Psoas muscle (tissue), 8 donors: ENCODE measurements around the gene SPDYE3. TPM values are rescaled to one million over a fixed set of nuclear protein-coding genes. Genes with fewer than 3 reads are reported as not detected.
"Not testable (repeated sequence)": the region's sequence is repeated elsewhere in the genome, so short reads cannot be mapped to it uniquely, and the experiment has no call there.

Experiments
- ATAC-seq, 4 donors: fragments of 200-7000 bp; cut with Tn5 transposase; one replicate each; pipeline ENCODE4 v1.9.1; 2020; ENCODE audit warnings: moderate library complexity in 3 of 4, mild to moderate bottlenecking in 2 of 4
- DNase-seq, 2 donors: peaks; one replicate each; pipeline ENCODE4 v3.0.0-alpha.2; 2020
- H3K27ac ChIP-seq: fragments of 200-600 bp; one replicate; pipeline ENCODE4 v1.8.0; 2022
- H3K27me3 ChIP-seq, 3 donors: fragments of 200-600 bp in 1 of 3; one replicate each; pipeline versions ENCODE4 v1.6.1 to v1.8.0; 2013 to 2022; ENCODE audit warnings: low read length in 2 of 3, mild to moderate bottlenecking in 2 of 3, moderate library complexity in 1 of 3; ENCODE audit not compliant: insufficient read depth in 3 of 3
- H3K36me3 ChIP-seq, 2 donors: fragments of 200-600 bp in 1 of 2; one replicate each; pipeline versions ENCODE4 v1.6.1 to v1.8.0; 2013 to 2022; ENCODE audit warnings: low read depth in 1 of 2, mild to moderate bottlenecking in 1 of 2, moderate library complexity in 1 of 2; ENCODE audit not compliant: insufficient read depth in 1 of 2
- H3K4me1 ChIP-seq: fragments of 200-600 bp; one replicate; pipeline ENCODE4 v1.8.0; 2022
- H3K4me3 ChIP-seq: fragments of 200-600 bp; one replicate; pipeline ENCODE4 v1.8.0; 2022; ENCODE audit warnings: mild to moderate bottlenecking
- H3K9me3 ChIP-seq: fragments of 200-600 bp; one replicate; pipeline ENCODE4 v1.8.0; 2022
- WGBS, 3 donors: extraction: QIAGEN DNeasy Blood & Tissue Kit; methylation state at CpG; one replicate each; pipeline versions ENCODE4 v1.1.6 to v1.1.7; 2013; 5-methylcytosine and 5-hydroxymethylcytosine counted together
- intact Hi-C, 2 donors: fragments of 100-400 bp; cut with DNase I; formaldehyde crosslinking; loops; one replicate each; pipeline versions ENCODE4 v1.11.0 to v1.14.2; 2022
- polyA plus RNA-seq, 3 donors: library from polyadenylated mRNA; stranded (reverse); fragments of 200-250 nt; gene quantifications; one replicate each; pipeline ENCODE4 v1.2.3, GENCODE V29; 2013
- total RNA-seq, 4 donors: library from RNA; stranded (reverse); fragmentation: NEBNext Ultra II Directional in 2 of 4; extraction: Animal tissue kit (Norgen Biotek cat#: 25700) in 2 of 4; gene quantifications; one replicate each; pipeline versions ENCODE4 v1.2.1 to v1.2.4, GENCODE V29; 2021 to 2023
- TF ChIP-seq, protein P1 (sequence below): fragments of 200-600 bp; IDR thresholded peaks from one replicate; pipeline ENCODE4 v1.8.0; 2022; ENCODE audit warnings: antibody characterized with exemption
- donor health status: healthy with polysubstance abuse.
- donor health status: DM: no; HTN: no; CAD: no; lungs with moderate emphysema.
- donor health status: Bipolar disorder and iron deficiency.
- donor health status: healthy.
- donor health status: DM: yes; HTN: yes; CAD: no.
- donor health status: DM: no; HTN: no; CAD: no.
- donor health status: DM: no; HTN: no; CAD: no.
- donor health status: DM: yes; HTN: yes; CAD: no.

SPDYE3 gene
- total and polyA plus RNA-seq, 7 donors = 0.09 to 0.19 TPM; not detected in 5

DNA sequence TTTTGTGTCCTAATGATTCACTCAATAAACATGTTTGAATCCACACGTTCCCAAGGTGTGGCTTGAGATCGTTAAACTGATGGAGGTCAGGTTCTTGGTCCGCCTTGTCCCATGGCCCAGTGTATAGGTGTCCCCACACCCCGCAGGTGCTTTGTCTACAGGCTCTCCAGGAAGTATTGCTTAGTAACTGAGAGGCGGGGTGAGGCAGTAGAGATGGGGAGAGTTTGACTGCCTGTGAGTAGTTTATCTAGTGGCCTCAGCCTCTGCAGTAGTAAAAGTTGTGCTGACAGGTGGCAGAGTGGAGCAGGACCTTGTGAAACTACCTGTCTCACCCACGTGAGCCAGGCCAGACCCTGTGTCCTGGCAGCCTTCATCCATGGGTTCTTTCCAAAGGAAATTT is 33.8 kb downstream of the SPDYE3 start:
- intact Hi-C loops = loop anchor here (10.0 kb wide), 3 partner anchors 66 to 126 kb away; partner anchors contain the start of gene PVRIG (in 1 of the 2)
- not testable (repeated sequence) for H3K4me3 ChIP-seq, DNase-seq, ATAC-seq, H3K27me3 ChIP-seq, H3K9me3 ChIP-seq
- Histone ChIP-seq H3K4me1 (peaks cover 29% of the 10 kb centered on the region), H3K36me3 (peaks cover 0 to 66% of the 10 kb centered on the region in 2 donors), H3K27ac (peak overlapping the region; percentile 36)
- WGBS, 3 donors = 71 to 81% (median 80%) methylated on average over 6 of the region's 6 CpGs

DNA sequence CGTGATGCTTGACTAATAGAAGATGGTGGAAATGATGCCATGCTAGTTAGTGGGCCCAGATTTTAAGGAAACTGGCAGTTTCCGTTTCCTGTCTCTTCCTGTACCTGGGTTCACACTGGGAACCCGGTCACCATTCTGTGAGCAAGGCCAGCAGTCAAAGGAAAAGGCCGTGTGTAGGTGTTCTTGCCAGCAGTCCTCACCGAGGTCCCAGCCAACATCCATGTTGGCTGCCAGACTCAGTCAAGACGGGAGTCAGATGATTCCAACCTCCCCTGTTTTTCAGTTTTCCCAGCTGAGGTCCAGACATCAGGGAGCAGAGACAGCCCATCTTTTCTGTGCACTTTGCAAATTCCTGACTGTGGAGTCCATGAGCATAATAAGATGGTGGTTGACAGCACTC is 35.3 kb downstream of the SPDYE3 start:
- WGBS, 3 donors = 24 to 34% (median 31%) methylated on average over 6 of the region's 6 CpGs
- TF ChIP-seq, protein P1, sequence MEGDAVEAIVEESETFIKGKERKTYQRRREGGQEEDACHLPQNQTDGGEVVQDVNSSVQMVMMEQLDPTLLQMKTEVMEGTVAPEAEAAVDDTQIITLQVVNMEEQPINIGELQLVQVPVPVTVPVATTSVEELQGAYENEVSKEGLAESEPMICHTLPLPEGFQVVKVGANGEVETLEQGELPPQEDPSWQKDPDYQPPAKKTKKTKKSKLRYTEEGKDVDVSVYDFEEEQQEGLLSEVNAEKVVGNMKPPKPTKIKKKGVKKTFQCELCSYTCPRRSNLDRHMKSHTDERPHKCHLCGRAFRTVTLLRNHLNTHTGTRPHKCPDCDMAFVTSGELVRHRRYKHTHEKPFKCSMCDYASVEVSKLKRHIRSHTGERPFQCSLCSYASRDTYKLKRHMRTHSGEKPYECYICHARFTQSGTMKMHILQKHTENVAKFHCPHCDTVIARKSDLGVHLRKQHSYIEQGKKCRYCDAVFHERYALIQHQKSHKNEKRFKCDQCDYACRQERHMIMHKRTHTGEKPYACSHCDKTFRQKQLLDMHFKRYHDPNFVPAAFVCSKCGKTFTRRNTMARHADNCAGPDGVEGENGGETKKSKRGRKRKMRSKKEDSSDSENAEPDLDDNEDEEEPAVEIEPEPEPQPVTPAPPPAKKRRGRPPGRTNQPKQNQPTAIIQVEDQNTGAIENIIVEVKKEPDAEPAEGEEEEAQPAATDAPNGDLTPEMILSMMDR = no peak
- Histone ChIP-seq H3K36me3 (peaks cover 0 to 74% of the 10 kb centered on the region in 2 donors), H3K4me3 (no peak overlapping the region), H3K27ac (peak overlapping the region; percentile 83), H3K27me3 (no peaks in the 10 kb centered on the region), H3K4me1 (peaks cover 21% of the 10 kb centered on the region), H3K9me3 (no peaks in the 10 kb centered on the region)
- ATAC-seq = peak in 3 of 4 donors; percentile 19 to 45 (median 30)
- DNase-seq = no peak
- intact Hi-C loops = loop anchor here (10.0 kb wide), 3 partner anchors 68 to 128 kb away; partner anchors contain the start of gene PVRIG (in 1 of the 2)

DNA sequence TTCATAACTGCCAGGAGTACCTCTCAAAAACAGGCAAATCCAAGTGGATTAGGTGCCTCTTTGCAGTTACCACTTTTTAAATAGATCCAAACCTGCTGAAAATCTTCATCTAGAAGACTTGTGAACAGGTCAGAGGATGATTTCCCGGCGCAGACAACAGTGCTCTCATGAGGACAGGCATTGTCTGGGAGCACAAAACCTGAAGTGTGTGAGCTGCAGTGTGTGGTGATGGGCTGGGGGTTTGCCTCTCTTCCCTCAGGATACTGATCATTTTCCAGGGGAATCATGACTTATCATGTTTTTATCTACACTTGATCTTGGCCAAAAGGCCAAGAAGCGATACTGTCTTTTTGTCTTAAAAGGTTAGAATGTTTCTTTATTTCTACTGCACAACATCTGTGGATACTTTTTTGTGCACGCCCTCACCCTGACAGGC is 36.6 kb downstream of the SPDYE3 start:
- Histone ChIP-seq H3K36me3 (peaks cover 0 to 74% of the 10 kb centered on the region in 2 donors), H3K4me1 (peaks cover 21% of the 10 kb centered on the region), H3K27ac (peak overlapping the region; percentile 83)
- H3K4me3 ChIP-seq, H3K9me3 ChIP-seq, ATAC-seq, H3K27me3 ChIP-seq, DNase-seq: not testable (repeated sequence)
- 84 to 90% (median 87%) methylated on average over 3 of the region's 4 CpGs for WGBS, 3 donors
- intact Hi-C loops = loop anchor here (10.0 kb wide), 3 partner anchors 69 to 129 kb away; partner anchors contain the start of gene PVRIG (in 1 of the 2)

DNA sequence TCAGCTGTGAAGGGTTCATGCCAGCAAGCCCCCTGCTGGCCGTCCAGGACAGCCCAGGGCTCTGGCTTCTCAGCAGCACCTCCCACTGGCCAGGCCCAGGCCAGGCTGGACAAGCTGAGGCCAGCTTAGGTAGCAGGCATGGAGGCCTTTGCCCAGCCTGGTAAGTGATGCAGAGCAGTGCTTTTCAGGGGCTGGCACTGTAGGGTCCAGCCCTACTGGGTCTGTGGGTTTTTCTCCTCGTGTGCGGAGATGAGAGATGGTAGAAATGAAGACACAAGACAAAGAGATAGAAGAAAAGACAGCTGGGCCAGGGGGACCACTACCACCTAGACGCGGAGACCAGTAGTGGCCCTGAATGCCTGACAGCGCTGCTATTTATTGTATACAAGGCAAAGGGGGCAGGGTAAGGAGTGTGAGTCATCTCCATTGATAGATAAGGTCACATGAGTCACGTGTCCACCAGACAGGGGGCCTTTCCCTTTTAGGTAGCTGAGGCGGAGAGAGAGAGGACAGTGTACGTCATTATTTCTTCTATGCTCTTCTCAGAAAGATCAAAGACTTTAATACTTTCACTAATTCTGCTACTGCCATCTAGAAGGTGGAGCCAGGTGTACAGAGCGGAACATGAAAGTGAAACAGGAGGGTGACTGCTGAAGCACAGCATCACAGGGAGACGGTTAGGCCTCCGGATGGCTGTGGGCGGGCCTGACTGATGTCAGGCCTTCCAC is 37.2 kb downstream of the SPDYE3 start:
- DNase-seq (peak in 1 of 2 donors; percentile 41), ATAC-seq (peak; percentile 80 to 89 (median 88))
- 62 to 79% (median 64%) methylated on average over 9 of the region's 13 CpGs for WGBS, 3 donors
- H3K36me3 ChIP-seq = peaks cover 0 to 74% of the 10 kb centered on the region in 2 donors
- H3K4me3 ChIP-seq, H3K27me3 ChIP-seq, H3K9me3 ChIP-seq: not testable (repeated sequence)
- H3K27ac ChIP-seq = peak overlapping the region; percentile 83
- intact Hi-C loops = loop anchor here (10.0 kb wide), 3 partner anchors 70 to 130 kb away; partner anchors contain the start of gene PVRIG (in 1 of the 2)
- TF ChIP-seq, protein P1 = peak; percentile 50
- H3K4me1 ChIP-seq = peaks cover 21% of the 10 kb centered on the region

DNA sequence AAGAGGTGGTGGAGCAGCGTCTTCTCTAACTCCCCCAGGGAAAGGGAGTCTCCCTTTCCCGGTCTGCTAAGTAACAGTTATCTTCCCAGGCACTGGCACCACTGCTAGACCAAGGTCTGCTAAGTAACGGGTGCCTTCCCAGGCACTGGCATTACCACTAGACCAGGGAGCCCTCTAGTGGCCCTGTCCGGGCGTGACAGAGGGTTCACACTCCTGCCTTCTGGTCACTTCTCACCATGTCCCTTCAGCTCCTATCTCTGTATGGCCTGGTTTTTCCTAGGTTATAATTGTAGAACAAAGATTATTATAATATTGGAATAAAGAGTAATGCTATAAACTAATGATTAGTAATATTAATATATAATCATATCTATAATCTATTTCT is 37.8 kb downstream of the SPDYE3 start:
- Histone ChIP-seq H3K27ac (peak overlapping the region; percentile 83), H3K36me3 (peaks cover 0 to 78% of the 10 kb centered on the region in 2 donors), H3K4me1 (peaks cover 21% of the 10 kb centered on the region)
- intact Hi-C loops = loop anchor here (10.0 kb wide), 3 partner anchors 70 to 130 kb away; partner anchors contain the start of gene PVRIG (in 1 of the 2)
- not testable (repeated sequence) for H3K27me3 ChIP-seq, H3K9me3 ChIP-seq, H3K4me3 ChIP-seq
- 0% methylated on average over 1 to 3 of the region's 5 CpGs for WGBS, 3 donors
- TF ChIP-seq, protein P1 = peak; percentile 51
- peak; percentile 58 to 80 (median 71) for ATAC-seq
- peak; percentile 84 to 90 for DNase-seq
